PFSK-1 (cell line): ENCODE results near the gene USH2A.

Experiments
- POLR2AphosphoS5 ChIP-seq: IDR thresholded peaks from 2 replicates; pipeline ENCODE4 v1.6.1; 2012; ENCODE audit warnings: low read depth, mild to moderate bottlenecking, control low read depth, low read length, moderate library complexity
- SIN3A ChIP-seq: IDR thresholded peaks from 2 replicates; pipeline ENCODE4 v1.6.1; 2012; ENCODE audit warnings: mild to moderate bottlenecking, low read length, moderate library complexity, borderline replicate concordance; ENCODE audit not compliant: insufficient read depth

- TF ChIP-seq POLR2AphosphoS5 (no peak), SIN3A (no peak)
Measured at GRCh38 chr1:216314379-216315095, 108.7 kb downstream of the USH2A start.
